IMR-90 (cell line): ENCODE results near the gene OXA1L. TPM values are rescaled to one million over a fixed set of nuclear protein-coding genes. Genes with fewer than 3 reads are reported as not detected.

Experiments used
- ATAC-seq: fragments of 200-7000 bp; cut with Tn5 transposase; 2 replicates; pipeline ENCODE4 v1.9.1; 2020; ENCODE audit warnings: low read depth, mild to moderate bottlenecking, moderate library complexity
- BruUV-seq: library from RNA; stranded (reverse); fragments of 400-500 nt; replicated peaks from 2 replicates; lab custom pipeline; 2021; lab: Mats Ljungman, UMichigan
- CTCF ChIA-PET: fragments of 300-600 bp; formaldehyde crosslinking; extraction: SDS; loops from one replicate; lab custom pipeline; 2021; ENCODE audit warnings: antibody characterized with exemption; lab: Yijun Ruan, JAX
- POLR2A ChIA-PET: fragments of 300-600 bp; sonication (Branson Sonifier 250); formaldehyde crosslinking; loops from one replicate; lab custom pipeline; 2022; ENCODE audit warnings: antibody characterized with exemption; ENCODE audit not compliant: unreplicated experiment; lab: Charles Lee
- DNase-seq: peaks from one replicate; pipeline ENCODE4 v3.0.0; 2013
- H2AFZ ChIP-seq: replicated peaks from 2 replicates; pipeline ENCODE3; 2013; ENCODE audit warnings: low read length, mild to moderate bottlenecking; ENCODE audit not compliant: poor library complexity
- H2AK5ac ChIP-seq: 2 replicates; pipeline ENCODE4 v1.6.1; 2013; ENCODE audit warnings: low read depth, low read length, inconsistent platforms
- H2AK9ac ChIP-seq: replicated peaks from 2 replicates; pipeline ENCODE3; 2013; ENCODE audit warnings: mild to moderate bottlenecking, low read depth, low read length, moderate library complexity; ENCODE audit not compliant: poor library complexity
- H2BK120ac ChIP-seq: 2 replicates; pipeline ENCODE4 v1.6.1; 2013; ENCODE audit warnings: low read depth, low read length, inconsistent platforms
- H2BK15ac ChIP-seq: 3 replicates; pipeline ENCODE4 v1.6.1; 2013; ENCODE audit warnings: low read depth, low read length, inconsistent platforms
- H2BK20ac ChIP-seq: 2 replicates; pipeline ENCODE4 v1.6.1; 2013; ENCODE audit warnings: low read depth, mild to moderate bottlenecking, inconsistent platforms, low read length, moderate library complexity
- H2BK5ac ChIP-seq: 2 replicates; pipeline ENCODE4 v1.6.1; 2013; ENCODE audit warnings: mild to moderate bottlenecking, low read depth, low read length, inconsistent platforms; ENCODE audit not compliant: poor library complexity, severe bottlenecking
- H3K14ac ChIP-seq: replicated peaks from 2 replicates; pipeline ENCODE4 v1.6.1; 2013; ENCODE audit warnings: low read depth, low read length, inconsistent platforms
- H3K18ac ChIP-seq: 2 replicates; pipeline ENCODE4 v1.6.1; 2013; ENCODE audit warnings: low read depth, low read length, control low read depth
- H3K23ac ChIP-seq: 2 replicates; pipeline ENCODE4 v1.6.1; 2013; ENCODE audit warnings: low read depth, low read length, inconsistent platforms
- H3K27ac ChIP-seq: 2 replicates; pipeline ENCODE4 v1.5.1; 2013; ENCODE audit warnings: mild to moderate bottlenecking, control low read depth, low read length; ENCODE audit not compliant: insufficient read depth
- H3K27me3 ChIP-seq: 2 replicates; pipeline ENCODE4 v1.6.1; 2013; ENCODE audit warnings: low read length; ENCODE audit not compliant: control insufficient read depth, insufficient read depth
- H3K36me3 ChIP-seq: 2 replicates; pipeline ENCODE4 v1.6.1; 2013; ENCODE audit warnings: low read length, mixed read lengths; ENCODE audit not compliant: control insufficient read depth, insufficient read depth
- H3K4ac ChIP-seq: 2 replicates; pipeline ENCODE4 v1.6.1; 2013; ENCODE audit warnings: low read depth, low read length, inconsistent platforms
- H3K4me1 ChIP-seq: 2 replicates; pipeline ENCODE4 v1.6.1; 2013; ENCODE audit warnings: low read length, mixed read lengths; ENCODE audit not compliant: control insufficient read depth, insufficient read depth
- H3K4me2 ChIP-seq: 2 replicates; pipeline ENCODE4 v1.6.1; 2013; ENCODE audit warnings: low read depth, mild to moderate bottlenecking, control low read depth, low read length, moderate library complexity
- H3K4me3 ChIP-seq: 2 replicates; pipeline ENCODE4 v1.5.1; 2013; ENCODE audit warnings: low read depth, mild to moderate bottlenecking, control low read depth, low read length, moderate library complexity; ENCODE audit not compliant: insufficient read depth
- H3K56ac ChIP-seq: 2 replicates; pipeline ENCODE4 v1.6.1; 2013; ENCODE audit warnings: low read length, inconsistent platforms; ENCODE audit not compliant: insufficient read depth; ENCODE audit errors: extremely low read depth
- H3K79me1 ChIP-seq, 2 experiments: 2 replicates each; pipeline ENCODE4 v1.6.1; 2013; ENCODE audit warnings: low read length in 2 of 2, inconsistent platforms in 1 of 2, low read depth in 1 of 2
- H3K9ac ChIP-seq: 2 replicates; pipeline ENCODE4 v1.6.1; 2013; ENCODE audit warnings: low read depth, low read length, control low read depth
- H3K9me1 ChIP-seq: 2 replicates; pipeline ENCODE4 v1.6.1; 2013; ENCODE audit warnings: low read length, inconsistent platforms; ENCODE audit not compliant: insufficient read depth
- H3K9me3 ChIP-seq: 2 replicates; pipeline ENCODE4 v1.6.1; 2013; ENCODE audit warnings: low read length; ENCODE audit not compliant: control insufficient read depth, insufficient read depth
- H4K20me1 ChIP-seq: 2 replicates; pipeline ENCODE4 v1.6.1; 2013; ENCODE audit warnings: low read length, inconsistent platforms; ENCODE audit not compliant: insufficient read depth
- H4K5ac ChIP-seq: 2 replicates; pipeline ENCODE4 v1.6.1; 2013; ENCODE audit warnings: mild to moderate bottlenecking, low read depth, low read length, control low read depth
- H4K8ac ChIP-seq, 2 experiments: 2 replicates each; pipeline ENCODE4 v1.6.1; 2013; ENCODE audit warnings: low read depth in 2 of 2, low read length in 2 of 2, control low read depth in 1 of 2, inconsistent platforms in 1 of 2
- H4K91ac ChIP-seq: 2 replicates; pipeline ENCODE4 v1.6.1; 2013; ENCODE audit warnings: low read depth, low read length, inconsistent platforms; ENCODE audit not compliant: insufficient read depth
- CEBPB ChIP-seq: IDR thresholded peaks from 2 replicates; pipeline ENCODE4 v1.6.1; 2012; ENCODE audit warnings: low read depth, low read length, improper control_type of control experiment
- RAD21 ChIP-seq: IDR thresholded peaks from 2 replicates; pipeline ENCODE4 v1.6.1; 2012; ENCODE audit warnings: low read length, improper control_type of control experiment
- USF2 ChIP-seq: fragments of 150-350 bp; IDR thresholded peaks from 2 replicates; pipeline ENCODE4 v1.6.1; 2017; ENCODE audit warnings: mild to moderate bottlenecking, antibody characterized with exemption, low read length, low read depth
- WGBS, 2 experiments: methylation state at CpG; one replicate each; pipeline versions ENCODE4 v1.1.5 to v1.1.7; 2013; ENCODE audit warnings: missing lambda C conversion rate in 2 of 2; ENCODE audit not compliant: insufficient read length in 1 of 2; ENCODE audit errors: extremely low coverage in 2 of 2; 5-methylcytosine and 5-hydroxymethylcytosine counted together
- dilution Hi-C: fragments of 300-500 bp; cut with HindIII; formaldehyde crosslinking; loops from one replicate; pipeline ENCODE4 v1.14.3; 2018; ENCODE audit warnings: low sequenced_read_pairs; ENCODE audit not compliant: unreplicated experiment
- in situ Hi-C: fragments of 300-500 bp; cut with MboI; formaldehyde crosslinking; loops from 3 replicates; pipeline ENCODE4 v1.14.3; 2019; ENCODE audit warnings: low sequenced_read_pairs, inconsistent platforms, mixed read lengths
- intact Hi-C: fragments of 100-400 bp; cut with micrococcal nuclease; formaldehyde crosslinking; loops from 2 replicates; pipeline ENCODE4 v1.10.0; 2022
- polyA plus RNA-seq, 3 experiments: library from polyadenylated mRNA; depleted of rRNA; stranded (reverse); fragments of >200 nt; gene quantifications; 2 replicates each; pipeline ENCODE4 v1.2.3, GENCODE V29; 2012; ENCODE audit warnings: low replicate concordance in 1 of 3
- total RNA-seq: library from RNA; depleted of rRNA; stranded (reverse); fragments of >200 nt; gene quantifications from 2 replicates; pipeline ENCODE4 v1.2.3, GENCODE V29; 2012

The OXA1L gene
- total and polyA plus RNA-seq, 2 of the 4 experiments (the other 2 are of a cell fraction), result 47.3 to 113 TPM

DNA sequence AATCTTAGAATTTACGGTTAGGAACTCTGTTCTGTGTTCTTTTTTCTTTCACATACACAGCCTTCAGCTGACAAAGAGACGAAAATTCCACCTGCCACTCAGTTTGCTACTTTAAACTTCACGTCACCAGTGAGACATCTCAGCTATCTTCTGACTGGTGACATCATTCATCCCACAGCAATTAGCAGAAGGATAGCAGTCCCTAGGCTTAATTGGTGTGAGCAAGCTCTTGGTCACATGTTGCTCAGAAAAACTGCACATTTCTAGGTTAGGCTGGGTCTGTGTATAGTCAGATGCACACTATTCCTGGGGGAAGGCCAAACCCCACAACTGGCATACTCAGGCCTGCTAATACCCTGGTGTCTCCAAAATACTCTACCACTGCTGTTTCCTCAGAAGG is 24.8 kb downstream of the OXA1L start:
- Histone ChIP-seq H4K5ac (no peak overlapping the region), H3K14ac (no peak overlapping the region), H2AFZ (peak overlapping the region; percentile 81), H3K36me3 (no peaks in the 10 kb centered on the region), H3K9ac (no peak overlapping the region), H3K4me1 (no peaks in the 10 kb centered on the region), H4K20me1 (no peaks in the 10 kb centered on the region), H3K9me1 (peaks cover 4% of the 10 kb centered on the region; the same call in 1 of the 2 replicates), H2AK9ac (peak overlapping the region; percentile 50), H3K56ac (no peak overlapping the region), H2BK120ac (no peak overlapping the region), H3K27ac (no peak overlapping the region), H3K4me3 (no peak overlapping the region), H3K18ac (no peak overlapping the region), H2BK5ac (no peak overlapping the region), H3K9me3 (no peaks in the 10 kb centered on the region), H3K4ac (no peak overlapping the region), H3K4me2 (no peak overlapping the region), H3K27me3 (peaks cover 5% of the 10 kb centered on the region), H2AK5ac (no peak overlapping the region), H3K79me1 (no peaks in the 10 kb centered on the region), H3K23ac (no peak overlapping the region), H4K91ac (no peak overlapping the region), H4K8ac (no peak overlapping the region), H2BK20ac (no peak overlapping the region), H2BK15ac (no peak overlapping the region)
- ChIA-PET POLR2A (no interaction called here), CTCF (no interaction called here)
- intact Hi-C loops, result no loop called here
- no TSS peak for BruUV-seq
- DNase-seq (peak; percentile 91), ATAC-seq (peak; percentile 97)
- TF ChIP-seq RAD21, result no peak
- TF ChIP-seq CEBPB, result peak; percentile 32; the same call in 1 of the 2 replicates
- peak; percentile 90 for TF ChIP-seq USF2
- no CpG with 5 or more reads among the region's 3 CpGs for WGBS, 2 experiments
- in situ Hi-C loops, result no loop called here
- dilution Hi-C loops, result no loop called here
